IPS DF 4.7 (cell line): Measurements from ENCODE around the gene PCCA.
"Not testable (repeated sequence)": the region's sequence is repeated elsewhere in the genome, so short reads cannot be mapped to it uniquely, and the experiment has no call there.

Source experiments
- DNase-seq: peaks from one replicate; pipeline ENCODE4 v3.0.0-alpha.2; 2013; ENCODE audit warnings: low spot score; ENCODE audit errors: extremely low read depth

PCCA gene

GRCh38 chr13:100182900-100183490 is 94.1 kb downstream of the PCCA start:
- DNase-seq: no peak

- DNase-seq: no peak
Observed at GRCh38 chr13:100184095-100184494, 95.2 kb downstream of the PCCA start.

GRCh38 chr13:100195568-100195967 is 106.7 kb downstream of the PCCA start:
- peak; percentile 44 for DNase-seq

- DNase-seq: no peak
Observed at GRCh38 chr13:100196375-100196774, 107.5 kb downstream of the PCCA start.

DNA sequence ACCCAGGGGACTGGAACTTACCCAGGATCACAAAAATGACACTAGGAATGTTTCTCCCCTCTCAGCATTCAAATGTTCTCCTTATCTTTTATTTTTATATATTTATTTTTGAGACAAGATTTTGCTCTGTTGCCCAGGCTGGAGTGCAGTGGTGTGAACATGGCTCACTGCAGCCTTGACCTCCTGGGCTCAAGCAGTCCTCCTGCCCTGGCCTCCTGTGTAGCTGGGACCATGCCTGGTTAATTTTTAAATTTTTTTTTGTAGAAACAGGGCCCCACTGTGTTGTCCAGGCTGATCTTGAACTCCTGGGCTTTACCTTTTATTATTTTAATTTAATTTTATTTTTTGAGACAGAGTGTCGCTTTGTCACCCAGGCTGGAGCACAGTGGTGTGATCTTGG is 108.2 kb downstream of the PCCA start:
- no peak for DNase-seq

GRCh38 chr13:100197591-100198365 is 108.9 kb downstream of the PCCA start:
- DNase-seq: no peak

DNA sequence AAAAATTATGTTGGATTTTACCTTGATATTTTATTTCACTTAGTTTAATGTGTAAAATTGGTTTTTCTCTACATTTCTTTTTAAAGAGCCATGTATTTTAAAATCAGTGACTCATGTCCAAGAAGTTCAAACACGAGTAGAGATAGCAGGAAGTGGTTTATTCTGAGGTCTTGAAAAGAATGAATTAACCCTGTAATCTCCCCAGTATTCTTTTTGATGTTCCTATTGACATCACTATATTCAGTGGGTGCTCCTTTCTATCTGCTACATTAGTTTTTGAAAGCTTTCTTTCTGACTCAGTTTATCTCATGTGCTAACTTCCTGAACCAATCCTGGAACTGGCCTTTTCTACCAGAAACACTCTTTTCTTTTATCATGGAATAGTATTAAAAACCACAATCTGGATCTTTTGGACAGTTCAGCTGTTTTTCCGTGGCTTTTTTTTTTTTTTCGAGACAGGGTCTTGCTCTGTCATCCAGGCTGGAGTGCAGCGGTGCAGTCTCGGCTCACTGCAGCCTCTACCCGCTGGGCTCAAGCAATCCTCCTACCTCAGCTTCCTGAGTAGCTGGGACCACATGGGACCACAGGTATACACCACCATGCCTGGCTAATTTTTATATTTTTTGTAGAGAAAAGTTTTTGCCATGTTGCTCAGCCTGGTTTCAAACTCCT is 114.9 kb downstream of the PCCA start:
- DNase-seq: no peak

DNA sequence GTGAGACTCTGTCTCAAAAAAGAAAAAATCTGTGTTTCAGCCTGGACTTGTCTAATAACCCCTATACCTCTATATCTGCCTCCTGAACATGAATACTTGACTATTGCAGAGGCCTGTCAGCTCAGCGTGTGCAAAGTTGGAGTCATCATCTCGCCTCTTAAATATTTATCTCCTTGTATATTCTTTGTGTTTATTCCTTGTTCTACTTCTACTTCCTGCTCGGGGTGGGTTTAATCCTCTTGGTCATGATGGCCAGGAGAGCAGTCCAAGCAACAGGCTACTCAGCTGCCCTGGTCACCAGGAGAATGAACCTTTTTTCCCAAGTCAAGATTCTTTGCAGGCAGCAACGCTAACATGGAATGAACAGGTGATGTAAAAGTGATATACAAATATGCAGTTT is 119.1 kb downstream of the PCCA start:
- no peak for DNase-seq

GRCh38 chr13:100208626-100209025 is 119.7 kb downstream of the PCCA start:
- DNase-seq: no peak

- DNase-seq: no peak
Observed at GRCh38 chr13:100209857-100210825, 121.2 kb downstream of the PCCA start.

DNA sequence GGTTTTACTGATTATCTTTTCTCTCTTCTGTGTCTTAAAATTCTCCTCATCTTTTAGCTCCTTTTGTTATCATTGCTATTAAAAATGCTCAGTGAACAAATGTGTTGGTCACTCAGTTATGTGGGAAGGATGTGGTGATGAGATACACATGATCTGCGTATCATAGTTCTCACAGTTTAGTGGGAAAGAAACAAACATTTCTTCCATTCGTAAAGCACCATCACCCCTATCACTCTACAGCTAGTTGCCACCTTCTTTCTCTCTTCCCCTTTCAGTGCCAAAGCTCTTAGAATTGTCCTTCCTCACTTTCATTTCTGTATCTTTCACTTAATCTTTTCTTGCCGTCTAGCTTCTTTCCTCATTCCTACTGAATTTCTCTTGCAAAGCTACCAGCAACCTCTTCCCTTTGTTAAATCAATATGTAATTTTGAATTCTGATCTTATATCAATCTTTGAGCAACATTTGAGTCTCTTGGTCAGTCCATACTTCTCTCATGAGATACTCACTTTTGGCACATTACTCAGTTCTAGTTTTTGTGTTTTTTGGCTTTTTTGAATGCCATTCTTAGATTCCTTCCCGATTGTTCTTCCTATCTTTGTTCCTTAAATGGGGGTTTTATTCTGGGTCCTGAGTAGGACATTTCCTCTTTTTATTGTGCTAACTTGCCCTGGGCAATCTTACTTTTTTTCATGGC is 122.3 kb downstream of the PCCA start:
- no peak for DNase-seq

GRCh38 chr13:100212904-100213553 is 124.1 kb downstream of the PCCA start:
- no peak for DNase-seq

DNA sequence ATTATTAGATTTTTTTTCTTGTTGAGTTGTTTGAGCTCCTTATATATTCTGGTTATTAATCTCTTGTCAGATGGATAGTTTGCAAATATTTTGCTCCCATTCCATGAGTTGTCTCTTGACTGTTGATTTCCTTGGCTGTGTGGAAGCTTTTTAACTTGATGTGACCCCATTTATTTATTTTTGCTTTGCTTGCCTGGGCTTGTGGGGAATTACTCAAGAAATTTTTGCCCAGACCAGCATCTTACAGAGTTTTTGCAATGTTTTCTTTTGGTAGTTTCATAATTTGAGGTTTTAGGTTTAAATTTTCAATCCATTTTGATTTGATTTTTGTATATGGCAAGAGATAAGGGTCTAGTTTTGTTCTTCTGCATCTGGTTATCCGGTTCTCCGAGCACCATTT is 124.7 kb downstream of the PCCA start:
- no peak for DNase-seq

DNA sequence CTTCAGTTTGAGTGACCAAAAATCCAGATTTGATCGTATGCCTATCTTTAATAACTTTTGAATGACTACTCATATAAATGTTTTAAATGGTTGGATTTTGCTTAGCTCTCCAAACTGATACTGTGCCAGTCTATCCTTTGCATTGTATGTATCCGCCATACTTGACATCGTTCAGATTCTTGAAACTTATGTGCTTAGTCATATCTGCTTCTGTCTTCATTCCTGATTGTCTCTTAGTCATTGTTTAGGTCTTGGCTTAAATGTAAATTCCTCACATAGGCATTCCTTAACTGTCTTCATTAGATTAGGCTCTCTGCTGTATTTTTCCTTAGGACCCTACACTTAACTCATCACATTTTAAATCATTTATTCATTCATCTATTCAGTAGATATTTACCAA is 126.0 kb downstream of the PCCA start:
- DNase-seq: no peak

- no peak for DNase-seq
Observed at GRCh38 chr13:100221166-100221565, 132.3 kb downstream of the PCCA start.

GRCh38 chr13:100223966-100224530 is 135.2 kb downstream of the PCCA start:
- not testable (repeated sequence) for DNase-seq

GRCh38 chr13:100229603-100230002 is 140.7 kb downstream of the PCCA start:
- DNase-seq: no peak

- no peak for DNase-seq
Observed at GRCh38 chr13:100230769-100231149, 141.9 kb downstream of the PCCA start.

DNA sequence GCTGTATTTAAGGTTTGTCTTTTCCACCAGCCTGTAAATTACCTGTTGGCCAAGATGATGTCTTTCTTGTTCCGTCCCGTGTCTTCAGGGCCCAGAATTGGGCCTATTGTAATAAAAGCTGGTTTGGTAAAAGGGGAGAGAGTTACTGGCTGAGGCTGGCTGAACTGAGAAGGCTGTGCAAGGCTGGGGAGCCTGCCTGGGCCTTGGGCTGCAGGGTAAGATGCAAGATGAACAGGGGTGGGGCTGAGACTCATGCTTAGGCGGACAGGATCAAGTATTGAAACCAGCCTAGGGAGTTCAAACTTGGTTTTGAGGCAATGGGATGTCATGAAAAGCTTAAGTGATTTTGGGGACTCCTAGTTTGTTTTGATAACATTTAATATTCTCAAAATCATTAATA is 142.3 kb downstream of the PCCA start:
- no peak for DNase-seq

DNA sequence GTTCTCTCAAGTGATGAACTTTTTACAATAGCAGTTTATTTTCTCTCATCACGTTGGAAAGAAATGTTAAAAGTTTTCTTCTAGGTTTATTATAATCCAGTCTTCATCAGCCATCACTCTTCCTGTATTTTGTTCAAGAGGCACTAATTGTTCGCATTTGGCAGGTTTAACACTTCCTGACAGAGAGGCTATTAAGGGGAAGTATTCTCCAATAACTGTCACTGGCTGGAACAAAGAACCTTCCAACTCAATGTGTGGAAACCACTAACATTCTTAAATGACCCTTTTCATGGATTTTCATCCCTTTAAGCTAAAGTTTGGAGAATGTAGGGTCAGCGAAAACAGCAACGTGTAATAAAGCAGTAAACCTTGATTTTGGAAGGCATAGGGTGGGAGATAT is 145.1 kb downstream of the PCCA start:
- DNase-seq: no peak
